Bone marrow (tissue), 2 donors: Measurements from ENCODE around the gene STK11.
A peak's percentile ranks its signal among the peaks of the same experiment; 100 is the strongest.
"Not testable (repeated sequence)": the region's sequence is repeated elsewhere in the genome, so short reads cannot be mapped to it uniquely, and the experiment has no call there.

Experiments
- DNase-seq, 2 donors: peaks; one replicate each; lab custom pipeline; 2025; lab: John Stamatoyannopoulos, UW

Gene STK11

GRCh38 chr19:1238369-1239303 is 33.1 kb downstream of the STK11 start:
- no peak for DNase-seq

DNA sequence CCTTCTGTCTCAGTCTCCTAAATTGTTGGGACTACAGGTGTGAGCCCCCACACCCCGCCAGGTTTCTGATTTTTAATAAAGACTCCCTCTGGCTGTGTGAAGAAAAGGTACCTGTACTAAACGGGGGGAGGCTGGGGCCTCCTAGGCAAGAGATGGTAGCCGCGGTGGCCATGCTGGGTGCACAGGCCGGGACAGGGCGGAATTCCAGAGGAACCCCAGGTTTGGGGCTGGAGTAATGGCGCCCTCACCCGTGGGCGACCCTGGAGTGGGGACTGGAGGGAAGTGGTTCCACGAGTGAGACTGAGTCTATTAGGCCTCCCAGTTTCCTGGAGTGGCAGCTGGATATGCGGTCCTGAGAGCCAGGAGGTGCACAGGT is 33.8 kb downstream of the STK11 start:
- no peak for DNase-seq

DNA sequence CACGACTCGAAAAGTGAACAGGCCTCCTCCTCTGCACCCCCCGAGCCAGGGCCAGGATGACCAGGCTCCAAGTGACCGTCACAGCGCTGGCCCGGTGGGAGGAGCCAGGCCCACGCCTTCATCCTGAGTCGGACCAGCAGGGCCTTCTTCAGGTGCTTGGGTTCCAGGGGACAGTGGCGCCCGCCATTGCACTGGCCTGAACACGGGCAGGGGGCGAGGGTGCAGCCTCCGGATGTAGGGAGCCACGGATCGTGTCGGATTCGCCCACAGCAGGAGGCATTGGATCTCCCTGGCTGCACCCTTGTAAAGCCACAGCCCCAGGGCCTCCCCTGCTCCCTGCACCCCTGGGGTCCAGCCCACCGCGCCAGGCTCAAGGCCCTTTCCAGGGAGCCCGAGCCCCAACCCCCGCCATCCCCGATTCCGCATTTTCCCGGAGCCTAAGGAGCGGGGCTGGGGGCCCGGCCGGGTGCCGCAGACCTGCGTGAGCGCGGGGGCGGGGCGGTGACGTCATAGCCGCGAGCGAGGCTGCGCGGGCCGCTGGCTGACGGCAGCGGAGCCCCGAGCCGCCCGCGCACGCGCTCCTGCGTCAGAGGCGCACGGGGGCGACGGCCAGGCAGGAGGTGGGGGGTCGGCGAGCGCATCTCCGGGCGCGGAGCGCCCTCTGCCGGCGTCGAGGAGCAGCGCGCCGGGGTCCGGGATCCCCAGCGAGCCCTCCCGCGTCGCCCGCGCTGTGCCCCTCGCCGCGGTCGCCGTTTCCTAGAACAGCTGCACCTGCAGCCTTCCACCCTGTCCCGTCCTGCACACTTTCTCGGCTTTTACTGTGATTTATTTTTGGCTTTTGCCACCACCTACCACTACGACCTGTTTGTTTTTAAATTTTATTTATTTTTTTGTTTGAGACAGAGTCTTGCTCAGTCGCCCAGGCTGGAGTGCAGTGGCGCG is 34.5 kb downstream of the STK11 start:
- peak; percentile 65 to 69 for DNase-seq

- DNase-seq: no peak
Observed at GRCh38 chr19:1240925-1241324, 35.3 kb downstream of the STK11 start.

DNA sequence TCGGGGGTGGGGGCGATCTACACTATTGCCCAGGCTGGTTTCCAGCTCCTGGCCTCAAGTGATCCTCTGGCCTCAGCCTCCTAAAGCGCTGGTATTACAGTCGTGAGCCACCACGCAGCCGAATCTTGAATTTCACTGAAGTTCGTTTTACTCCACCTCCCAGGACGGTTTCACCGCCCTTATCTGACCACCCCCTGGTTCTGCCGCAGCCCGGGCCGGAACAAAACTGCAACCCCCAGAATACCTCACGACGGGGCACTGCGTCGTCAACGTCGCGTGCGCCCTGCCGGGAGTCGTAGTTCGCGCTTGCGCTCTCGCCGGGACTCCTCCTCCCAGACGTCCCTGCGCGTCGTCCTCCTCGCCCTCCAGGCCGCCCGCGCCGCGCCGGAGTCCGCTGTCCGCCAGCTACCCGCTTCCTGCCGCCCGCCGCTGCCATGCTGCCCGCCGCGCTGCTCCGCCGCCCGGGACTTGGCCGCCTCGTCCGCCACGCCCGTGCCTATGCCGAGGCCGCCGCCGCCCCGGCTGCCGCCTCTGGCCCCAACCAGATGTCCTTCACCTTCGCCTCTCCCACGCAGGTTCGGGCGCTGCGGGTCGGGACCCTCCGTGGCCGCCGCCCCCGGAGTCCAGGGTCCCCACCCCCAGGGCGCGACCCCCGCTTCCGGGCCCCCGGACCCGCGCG is 36.0 kb downstream of the STK11 start, which contains the start of gene ATP5F1D:
Gene ATP5F1D, plus strand, starts transcription at position 335 of the 679 bp plus-strand sequence. Its CDS starts 100 bp downstream, at position 435.
- peak; percentile 59 to 79 for DNase-seq

- peak; percentile 65 to 69 for DNase-seq
Observed at GRCh38 chr19:1243768-1244692, 38.5 kb downstream of the STK11 start.

GRCh38 chr19:1244693-1245451 is 39.3 kb downstream of the STK11 start:
- DNase-seq: no peak

DNA sequence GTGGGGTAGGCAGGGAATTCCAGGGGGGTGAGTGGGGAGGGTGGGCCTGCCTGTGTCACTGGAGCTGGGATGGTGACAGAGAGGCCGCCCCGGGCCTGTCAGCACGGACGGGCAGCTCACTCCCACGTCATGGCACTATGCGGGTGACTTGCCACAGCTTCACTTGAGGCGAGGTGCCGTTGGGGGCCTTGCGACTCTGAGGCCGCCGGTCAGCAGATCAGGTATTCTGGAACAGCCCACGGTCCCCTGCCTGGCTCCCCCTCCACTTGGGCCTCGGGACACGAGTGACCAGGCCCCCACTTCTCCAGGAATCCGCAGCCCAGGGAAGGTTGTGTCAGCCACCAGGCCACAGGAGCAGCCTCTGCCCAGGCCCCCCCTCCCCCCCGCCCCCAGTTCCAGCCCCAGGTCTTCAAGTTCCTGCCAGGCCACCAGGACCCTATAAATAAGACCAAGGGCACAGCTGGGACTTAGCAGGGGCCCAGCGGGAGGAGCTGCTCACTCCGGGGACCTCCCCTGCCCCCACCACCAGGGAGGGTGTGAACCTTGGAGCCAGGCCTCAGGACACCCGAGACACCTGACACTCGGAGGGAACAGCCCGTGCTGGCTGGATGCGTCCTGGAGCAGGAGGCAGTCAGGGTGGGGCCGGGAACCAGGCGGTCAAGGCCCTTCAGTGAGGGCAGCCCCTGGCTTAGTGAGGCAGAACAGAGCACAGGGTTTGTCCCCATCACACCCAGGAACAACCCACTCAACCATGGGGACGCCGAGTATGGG is 40.1 kb downstream of the STK11 start:
- DNase-seq: no peak

DNA sequence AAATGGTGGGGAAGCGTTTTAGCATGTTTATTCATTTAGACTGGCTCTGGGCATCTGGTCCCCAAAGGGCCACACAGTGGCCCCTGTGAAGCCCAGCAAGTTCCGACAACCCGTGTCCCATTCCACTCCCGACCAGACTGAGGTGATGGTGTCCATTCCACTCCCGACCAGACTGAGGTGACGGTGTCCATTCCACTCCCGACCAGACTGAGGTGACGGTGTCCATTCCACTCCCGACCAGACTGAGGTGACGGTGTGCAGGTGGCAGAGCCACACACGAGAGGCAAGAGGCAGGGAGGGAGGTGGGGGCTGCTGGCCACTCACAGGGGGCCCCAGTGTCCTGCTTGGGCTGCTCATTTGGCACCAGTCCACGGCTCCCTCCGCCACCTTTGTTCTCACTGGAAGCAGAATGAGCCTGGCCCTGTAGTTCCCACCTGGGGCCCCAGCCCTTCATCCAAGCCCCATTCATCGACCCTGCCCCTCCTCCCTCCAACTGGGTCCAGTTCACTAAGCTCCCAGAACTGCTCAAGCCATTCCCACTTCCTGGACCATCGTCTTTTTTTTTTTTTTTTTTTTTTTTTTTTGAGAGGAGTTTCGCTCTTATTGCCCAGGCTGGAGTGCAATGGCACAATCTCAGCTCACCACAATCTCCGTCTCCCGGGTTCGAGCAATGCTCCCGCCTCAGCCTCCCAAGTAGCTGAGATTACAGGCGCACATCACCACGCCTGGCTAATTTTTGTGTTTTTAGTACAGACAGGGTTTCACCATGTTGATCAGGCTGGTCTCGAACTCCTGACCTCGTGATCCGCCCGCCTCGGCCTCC is 40.9 kb downstream of the STK11 start:
- DNase-seq: not testable (repeated sequence)

DNA sequence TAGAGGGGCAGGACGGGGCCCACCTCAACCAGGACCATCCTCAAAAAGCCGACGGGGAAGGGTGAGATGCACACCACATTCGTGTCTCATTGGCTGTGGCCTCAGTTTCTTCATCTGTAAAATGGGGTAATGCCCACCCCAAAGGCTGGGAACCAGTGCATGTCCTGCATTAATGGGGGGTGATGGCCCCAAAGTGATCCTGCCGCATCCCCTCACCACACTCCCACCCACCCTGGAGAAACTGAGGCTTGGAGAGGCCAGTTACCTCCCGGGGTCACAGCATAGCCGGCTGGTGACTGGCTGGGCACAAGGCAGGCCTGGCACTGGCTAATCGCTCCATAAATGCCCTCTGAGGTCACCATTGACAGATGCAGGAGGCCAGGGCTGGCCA is 42.2 kb downstream of the STK11 start:
- no peak for DNase-seq

DNA sequence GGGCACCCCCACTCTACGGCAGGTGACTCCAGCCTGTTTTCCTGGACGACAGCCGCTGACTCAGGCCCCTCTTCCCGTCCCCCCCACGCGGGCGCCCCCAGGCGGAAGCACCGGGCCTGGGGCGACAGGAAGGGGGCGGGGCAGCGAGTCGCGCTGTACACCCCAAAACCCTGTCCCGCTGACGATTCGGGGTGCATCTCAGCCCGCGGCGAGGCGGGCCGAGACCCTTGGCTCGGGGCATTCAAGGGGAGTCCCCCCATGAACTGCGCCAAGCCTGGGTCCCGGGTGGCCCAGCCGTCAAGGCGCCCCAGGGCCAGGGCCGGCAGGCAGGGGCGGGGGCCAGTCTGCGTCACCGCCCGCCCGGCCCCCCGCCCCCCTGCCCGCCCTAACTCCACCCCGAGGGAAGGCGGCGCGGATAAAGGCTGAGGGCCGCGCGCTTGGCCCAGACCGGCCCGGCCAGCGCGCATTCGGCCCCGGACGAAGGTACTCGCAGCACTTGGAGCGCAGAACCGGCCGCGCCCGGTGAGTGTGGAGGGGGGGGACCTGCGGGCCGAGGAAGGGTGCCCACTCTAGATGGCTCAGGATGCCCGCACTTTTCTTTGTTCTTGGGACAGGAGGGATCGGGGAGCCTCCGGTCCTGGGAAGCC is 42.7 kb downstream of the STK11 start, which contains the start of gene MIDN:
Gene MIDN, plus strand, starts transcription at position 445 of the 647 bp plus-strand sequence. CDS start 1,714 bp downstream, outside the sequence.
- peak; percentile 83 to 95 for DNase-seq

DNA sequence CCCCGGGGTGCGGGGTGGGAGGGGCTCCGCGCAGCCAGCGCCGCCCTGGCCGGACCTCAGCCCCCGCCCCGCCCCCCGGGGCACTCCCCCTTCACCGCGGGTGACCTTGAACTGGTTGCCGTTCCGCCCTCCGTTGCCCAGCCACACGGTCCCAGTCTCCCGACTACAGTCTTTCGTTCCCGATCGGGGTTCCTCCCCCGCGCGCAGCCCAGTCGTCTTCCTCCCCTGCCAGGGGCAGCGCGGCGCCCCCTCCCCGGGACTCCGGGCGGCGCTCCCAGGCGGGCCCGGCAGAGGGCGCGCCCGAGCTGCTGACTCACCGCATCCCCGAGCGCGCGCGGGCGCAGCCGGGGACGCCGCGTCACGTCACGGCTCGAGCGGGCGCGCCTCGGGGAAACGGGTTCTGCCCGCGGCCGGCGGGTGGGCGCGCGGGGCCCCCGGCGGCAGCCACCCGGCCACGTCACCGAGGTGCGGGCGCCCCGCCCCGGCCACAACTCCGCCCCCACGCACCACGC is 43.3 kb downstream of the STK11 start:
- peak in 1 of 2 donors; percentile 45 for DNase-seq

DNA sequence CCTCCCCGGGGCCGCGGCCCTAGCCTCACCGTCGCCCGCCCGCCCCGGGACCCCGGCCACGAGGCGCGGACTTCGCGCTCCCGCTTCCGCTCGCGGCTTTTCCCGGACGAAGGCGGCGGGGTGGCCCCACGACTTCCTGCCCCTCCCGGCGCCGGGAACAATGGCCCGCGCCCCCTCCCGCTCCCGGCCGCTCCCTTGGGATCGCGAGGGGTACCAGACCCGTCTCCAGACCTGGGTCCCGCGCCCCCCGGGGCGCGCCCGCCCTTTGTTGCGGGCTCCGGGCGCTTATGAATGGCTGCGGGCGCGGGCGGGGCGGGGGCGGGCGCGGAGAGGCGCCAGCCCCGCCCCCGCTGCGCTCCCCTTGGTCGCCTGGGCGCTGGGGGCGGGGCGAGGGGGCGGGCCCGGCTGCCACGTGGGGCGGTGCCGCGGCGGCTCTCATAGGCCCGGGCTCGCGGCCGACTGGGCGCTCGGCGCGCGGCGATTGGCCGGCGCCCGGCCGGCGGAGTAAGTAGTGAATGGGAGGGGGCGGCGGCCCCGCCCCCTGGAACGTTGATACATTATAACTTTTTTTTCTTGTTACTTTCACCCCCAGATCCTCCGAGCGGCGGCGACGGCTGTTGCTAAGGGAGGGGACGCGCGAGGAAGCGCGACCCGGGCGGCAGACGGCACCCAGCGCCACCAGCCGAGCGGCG is 43.9 kb downstream of the STK11 start:
- peak; percentile 83 to 94 for DNase-seq

DNA sequence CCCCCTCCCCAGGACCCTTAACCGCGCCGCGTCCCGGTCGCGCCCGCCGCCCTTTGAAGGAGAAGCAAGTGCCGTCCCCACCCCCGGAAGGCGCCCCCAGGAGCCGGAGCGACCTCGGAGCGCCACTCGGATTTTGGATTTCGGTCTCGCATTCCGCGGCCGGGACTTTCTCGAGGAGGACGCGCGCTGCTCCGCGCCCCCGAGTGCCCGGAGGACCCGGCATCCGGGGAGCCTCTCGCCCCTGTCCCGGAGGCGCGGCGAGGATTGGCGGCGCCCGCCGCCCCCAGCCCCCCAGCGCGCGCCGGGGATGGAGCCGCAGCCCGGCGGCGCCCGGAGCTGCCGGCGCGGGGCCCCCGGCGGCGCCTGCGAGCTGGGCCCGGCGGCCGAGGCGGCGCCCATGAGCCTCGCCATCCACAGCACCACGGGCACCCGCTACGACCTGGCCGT is 44.4 kb downstream of the STK11 start:
- no peak for DNase-seq

DNA sequence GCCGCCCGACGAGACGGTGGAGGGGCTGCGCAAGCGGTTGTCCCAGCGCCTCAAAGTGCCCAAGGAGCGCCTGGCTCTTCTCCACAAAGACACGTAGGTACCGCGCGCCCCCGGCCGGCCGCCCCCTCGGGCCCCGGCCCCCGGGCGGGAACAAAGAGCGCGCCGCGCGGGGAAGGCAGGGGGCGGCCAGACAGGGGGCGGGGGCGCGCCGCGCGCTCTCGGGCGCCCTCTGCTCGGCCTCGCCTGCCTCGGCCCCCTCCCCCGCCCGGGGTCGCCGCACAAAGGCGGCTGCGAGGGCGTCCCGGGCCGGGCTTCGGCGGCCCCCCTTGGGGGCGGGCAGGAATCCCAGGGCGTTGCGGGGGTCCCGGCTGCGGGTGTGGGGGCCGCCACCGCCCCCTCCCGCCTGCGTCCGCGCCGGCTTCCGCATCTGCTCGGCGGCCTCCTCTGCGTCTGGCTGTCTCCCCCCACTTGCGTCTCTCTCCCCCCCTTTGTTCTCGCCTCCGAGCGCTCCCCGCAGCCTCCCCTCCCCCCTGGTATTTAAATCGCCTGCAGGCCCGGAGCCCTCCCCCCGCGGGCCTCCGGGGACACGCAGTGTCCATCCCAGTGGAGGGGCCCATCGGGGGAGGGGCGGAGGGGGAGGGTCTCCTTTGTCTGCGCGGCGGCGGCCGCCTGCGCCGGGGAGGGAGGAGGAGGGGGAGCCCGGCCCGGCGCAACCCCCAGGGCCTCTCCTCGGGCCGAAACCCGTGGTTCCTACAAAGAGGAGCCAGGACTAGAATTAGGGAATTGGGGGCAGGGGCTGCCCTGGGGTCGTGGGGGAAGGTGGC is 45.1 kb downstream of the STK11 start:
- no peak for DNase-seq
